Measurements from ENCODE around the gene CDAN1. TPM values are rescaled to one million over a fixed set of nuclear protein-coding genes. Genes with fewer than 3 reads are reported as not detected.

Gene CDAN1
- total and polyA plus RNA-seq, 10 of the 15 experiments (the other 5 are each of a cell fraction or from before 2014, with no cell fraction given), result 0.56 to 14.2 (median 6.7) TPM

DNA sequence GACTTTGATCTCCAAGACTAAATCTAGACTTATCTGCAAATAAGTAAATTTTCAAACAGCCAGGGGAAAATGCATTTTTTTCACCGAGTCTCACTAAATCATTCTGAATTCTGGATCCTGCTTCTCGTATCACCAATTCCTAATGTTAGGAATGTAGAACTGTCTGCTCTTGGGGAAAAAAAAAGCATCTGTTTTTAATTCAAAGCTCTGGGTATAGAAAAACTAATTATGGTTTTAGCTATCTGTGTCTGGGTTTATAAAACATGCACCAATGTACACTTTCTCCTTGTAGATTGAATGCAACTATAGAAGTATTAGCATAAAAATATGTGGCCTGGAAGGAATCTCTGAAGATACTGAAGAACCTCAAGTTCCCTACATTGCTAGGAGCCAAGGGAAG is 4.8 kb upstream of the CDAN1 start:
- Histone ChIP-seq H3K9ac (ENCODE audit: control insufficient read depth, insufficient read depth, low read length) (no peak overlapping the region), H2AFZ (ENCODE audit: control insufficient read depth, low read depth, low read length) (no peak overlapping the region), H3K36me3 (ENCODE audit: control insufficient read depth in 2 of 2, insufficient read depth in 2 of 2, low read length in 1 of 2) (no peaks in the 10 kb centered on the region; a peak in 2 of 4 replicates), H3K27me3 (replicated peaks in 1 of 2; ENCODE audit: control insufficient read depth in 2 of 2, insufficient read depth in 2 of 2, low read length in 1 of 2) (no peaks in the 10 kb centered on the region), H3K9me3 (replicated peaks; ENCODE audit: control insufficient read depth, insufficient read depth, low read length) (no peaks in the 10 kb centered on the region), H3K27ac (ENCODE audit: control insufficient read depth, insufficient read depth) (no peak overlapping the region), H3K4me3 (no peak overlapping the region), H3K79me2 (ENCODE audit: control insufficient read depth, insufficient read depth, low read length) (no peaks in the 10 kb centered on the region), H4K20me1 (ENCODE audit: control insufficient read depth, insufficient read depth) (no peaks in the 10 kb centered on the region), H3K4me1 (ENCODE audit: control insufficient read depth, insufficient read depth, low read length) (no peaks in the 10 kb centered on the region), H3K4me2 (ENCODE audit: control insufficient read depth, insufficient read depth) (no peak overlapping the region)
- no peak for ATAC-seq
- TF ChIP-seq POU2F2 (IDR thresholded peaks at IDR 0.05; ENCODE audit: borderline replicate concordance, low read depth, low read length), result no peak
- TF ChIP-seq ZNF622 (IDR thresholded peaks at IDR 0.05), result no peak
- TF ChIP-seq CHD4 (IDR thresholded peaks at IDR 0.05), result no peak
- TF ChIP-seq POLR2A (IDR thresholded peaks at IDR 0.05; ENCODE audit: low read depth, low read length), result no peak
- CTCF ChIA-PET, result interaction anchor here (1.0 kb wide), 1 partner anchor 185 kb away, joined by 4 read pairs; no protein-coding TSS in a partner anchor
- in situ Hi-C loops (cut with MboI) (no loop called here), intact Hi-C loops (cut with micrococcal nuclease; ENCODE audit: unreplicated experiment) (no loop called here)
- BruUV-seq (replicated peaks), result no TSS peak
- WGBS (ENCODE audit: insufficient coverage, insufficient replicate concordance, low lambda C conversion rate, missing lambda C conversion rate), result 97% methylated on average over 2 of the region's 2 CpGs
- POLR2A ChIA-PET, result no interaction called here
- RAD21 ChIA-PET (ENCODE audit: unreplicated experiment), result no interaction called here
- no peak for FAIRE-seq
- SMC1A ChIA-PET (ENCODE audit: uncharacterized antibody, unreplicated experiment), result interaction anchor here (0.6 kb wide), 1 partner anchor 187 kb away, joined by 3 read pairs; no protein-coding TSS in a partner anchor
- no peak for DNase-seq (ENCODE audit: low read depth, low spot score)

DNA sequence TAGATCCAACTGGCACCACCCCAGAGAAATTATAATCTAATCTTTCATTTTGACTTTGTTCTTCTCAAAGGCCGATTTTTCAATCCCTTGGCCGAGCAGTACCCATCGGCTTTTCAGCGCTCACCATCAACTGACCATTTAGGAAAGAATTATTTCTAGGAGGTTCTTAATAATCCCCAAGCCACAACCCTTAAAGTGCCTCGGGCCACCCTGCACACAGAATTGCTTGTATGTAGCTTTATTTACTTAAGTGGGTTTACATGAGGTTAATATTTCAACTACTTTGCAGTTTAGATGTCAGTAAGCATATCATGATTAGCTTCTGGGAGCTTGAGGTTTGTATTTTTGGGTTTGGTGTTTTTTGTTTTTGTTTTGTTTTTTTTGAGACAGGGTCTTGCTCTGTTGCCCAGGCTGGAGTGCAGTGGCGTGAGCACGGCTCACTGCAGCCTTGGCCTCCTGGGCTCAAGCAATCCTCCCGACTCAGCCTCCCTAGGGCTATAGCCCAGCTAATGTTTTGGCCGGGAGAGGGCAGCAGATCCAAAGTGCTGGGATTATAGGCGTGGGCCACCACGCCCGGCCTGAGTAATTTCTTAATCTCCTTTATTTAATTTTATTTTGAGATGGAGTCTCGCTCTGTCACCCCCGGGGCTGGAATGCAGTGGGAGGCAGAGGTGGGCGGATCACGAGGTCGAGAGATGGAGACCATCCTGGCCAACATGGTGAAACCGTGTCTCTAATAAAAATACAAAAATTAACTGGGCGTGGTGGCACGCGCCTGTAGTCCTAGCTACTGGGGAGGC is 801 bp upstream of the CDAN1 start:
- H3K79me2 ChIP-seq (ENCODE audit: control insufficient read depth, insufficient read depth, low read length), result peaks cover 6% of the 10 kb centered on the region
- no TSS peak for BruUV-seq (replicated peaks)
- H3K9me3 ChIP-seq (replicated peaks; ENCODE audit: control insufficient read depth, insufficient read depth, low read length), result no peaks in the 10 kb centered on the region
- intact Hi-C loops (cut with micrococcal nuclease; ENCODE audit: unreplicated experiment), result loop anchor here (10.0 kb wide), 1 partner anchor 187 kb away; the partner anchor contains the start of gene TTBK2
- peaks cover 0 to 2% of the 10 kb centered on the region in 2 experiments; a peak in 2 of 4 replicates for H3K36me3 ChIP-seq (ENCODE audit: control insufficient read depth in 2 of 2, insufficient read depth in 2 of 2, low read length in 1 of 2)
- POLR2A ChIA-PET, result interaction anchor here (1.0 kb wide), 1 partner anchor 21 kb away, joined by 3 read pairs; no protein-coding TSS in a partner anchor
- peak overlapping the region; percentile 94 for H3K4me2 ChIP-seq (ENCODE audit: control insufficient read depth, insufficient read depth)
- 86% methylated on average over 21 of the region's 21 CpGs for WGBS (ENCODE audit: insufficient coverage, insufficient replicate concordance, low lambda C conversion rate, missing lambda C conversion rate)
- H3K4me3 ChIP-seq, result peak overlapping the region; percentile 88
- in situ Hi-C loops (cut with MboI), result no loop called here
- TF ChIP-seq MYC (IDR thresholded peaks at IDR 0.05; ENCODE audit: insufficient read depth, insufficient read length, insufficient replicate concordance, low read length, severe bottlenecking) (no peak), NR2C1 (IDR thresholded peaks at IDR 0.05) (no peak), RBBP5 (conservative IDR thresholded peaks at IDR 0.05) (no peak), RAD21 (IDR thresholded peaks at IDR 0.05; ENCODE audit: insufficient read depth, low read depth, low read length) (no peak)
- TF ChIP-seq, protein P1, sequence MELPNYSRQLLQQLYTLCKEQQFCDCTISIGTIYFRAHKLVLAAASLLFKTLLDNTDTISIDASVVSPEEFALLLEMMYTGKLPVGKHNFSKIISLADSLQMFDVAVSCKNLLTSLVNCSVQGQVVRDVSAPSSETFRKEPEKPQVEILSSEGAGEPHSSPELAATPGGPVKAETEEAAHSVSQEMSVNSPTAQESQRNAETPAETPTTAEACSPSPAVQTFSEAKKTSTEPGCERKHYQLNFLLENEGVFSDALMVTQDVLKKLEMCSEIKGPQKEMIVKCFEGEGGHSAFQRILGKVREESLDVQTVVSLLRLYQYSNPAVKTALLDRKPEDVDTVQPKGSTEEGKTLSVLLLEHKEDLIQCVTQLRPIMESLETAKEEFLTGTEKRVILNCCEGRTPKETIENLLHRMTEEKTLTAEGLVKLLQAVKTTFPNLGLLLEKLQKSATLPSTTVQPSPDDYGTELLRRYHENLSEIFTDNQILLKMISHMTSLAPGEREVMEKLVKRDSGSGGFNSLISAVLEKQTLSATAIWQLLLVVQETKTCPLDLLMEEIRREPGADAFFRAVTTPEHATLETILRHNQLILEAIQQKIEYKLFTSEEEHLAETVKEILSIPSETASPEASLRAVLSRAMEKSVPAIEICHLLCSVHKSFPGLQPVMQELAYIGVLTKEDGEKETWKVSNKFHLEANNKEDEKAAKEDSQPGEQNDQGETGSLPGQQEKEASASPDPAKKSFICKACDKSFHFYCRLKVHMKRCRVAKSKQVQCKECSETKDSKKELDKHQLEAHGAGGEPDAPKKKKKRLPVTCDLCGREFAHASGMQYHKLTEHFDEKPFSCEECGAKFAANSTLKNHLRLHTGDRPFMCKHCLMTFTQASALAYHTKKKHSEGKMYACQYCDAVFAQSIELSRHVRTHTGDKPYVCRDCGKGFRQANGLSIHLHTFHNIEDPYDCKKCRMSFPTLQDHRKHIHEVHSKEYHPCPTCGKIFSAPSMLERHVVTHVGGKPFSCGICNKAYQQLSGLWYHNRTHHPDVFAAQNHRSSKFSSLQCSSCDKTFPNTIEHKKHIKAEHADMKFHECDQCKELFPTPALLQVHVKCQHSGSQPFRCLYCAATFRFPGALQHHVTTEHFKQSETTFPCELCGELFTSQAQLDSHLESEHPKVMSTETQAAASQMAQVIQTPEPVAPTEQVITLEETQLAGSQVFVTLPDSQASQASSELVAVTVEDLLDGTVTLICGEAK (IDR thresholded peaks at IDR 0.05; ENCODE audit: borderline replicate concordance), result 0 out of 2 replicates have a peak, but pooled peaks have one; percentile 22
- TF ChIP-seq, protein P2, sequence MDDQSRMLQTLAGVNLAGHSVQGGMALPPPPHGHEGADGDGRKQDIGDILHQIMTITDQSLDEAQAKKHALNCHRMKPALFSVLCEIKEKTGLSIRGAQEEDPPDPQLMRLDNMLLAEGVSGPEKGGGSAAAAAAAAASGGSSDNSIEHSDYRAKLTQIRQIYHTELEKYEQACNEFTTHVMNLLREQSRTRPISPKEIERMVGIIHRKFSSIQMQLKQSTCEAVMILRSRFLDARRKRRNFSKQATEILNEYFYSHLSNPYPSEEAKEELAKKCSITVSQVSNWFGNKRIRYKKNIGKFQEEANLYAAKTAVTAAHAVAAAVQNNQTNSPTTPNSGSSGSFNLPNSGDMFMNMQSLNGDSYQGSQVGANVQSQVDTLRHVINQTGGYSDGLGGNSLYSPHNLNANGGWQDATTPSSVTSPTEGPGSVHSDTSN (IDR thresholded peaks at IDR 0.05; ENCODE audit: insufficient replicate concordance, low read depth, low read length), result no peak
- CTCF ChIA-PET, result interaction anchor here (0.8 to 6.2 kb wide), 3 partner anchors 181 to 449 kb away, joined by 3 to 26 read pairs (median 3); no protein-coding TSS in a partner anchor
- H3K27ac ChIP-seq (ENCODE audit: control insufficient read depth, insufficient read depth), result peak overlapping the region; percentile 76
- ATAC-seq, result no peak
- peak overlapping the region; percentile 93 for H2AFZ ChIP-seq (ENCODE audit: control insufficient read depth, low read depth, low read length)
- peaks cover 18% of the 10 kb centered on the region for H3K4me1 ChIP-seq (ENCODE audit: control insufficient read depth, insufficient read depth, low read length)
- DNase-seq (ENCODE audit: low read depth, low spot score), result no peak
- H4K20me1 ChIP-seq (ENCODE audit: control insufficient read depth, insufficient read depth), result no peaks in the 10 kb centered on the region
- SMC1A ChIA-PET (ENCODE audit: uncharacterized antibody, unreplicated experiment), result interaction anchor here (0.6 to 1.6 kb wide), 3 partner anchors 22 to 192 kb away, joined by 3 to 4 read pairs (median 3); no protein-coding TSS in a partner anchor
- peak overlapping the region; percentile 80 for H3K9ac ChIP-seq (ENCODE audit: control insufficient read depth, insufficient read depth, low read length)
- FAIRE-seq, result no peak
- H3K27me3 ChIP-seq (replicated peaks in 1 of 2; ENCODE audit: control insufficient read depth in 2 of 2, insufficient read depth in 2 of 2, low read length in 1 of 2), result no peaks in the 10 kb centered on the region
- RAD21 ChIA-PET (ENCODE audit: unreplicated experiment), result interaction anchor here (1.0 kb wide), 1 partner anchor 639 kb away, joined by 3 read pairs; no protein-coding TSS in a partner anchor

All from GM12878 (cell line).